ENCODE measurements around the gene ACSF3. TPM values are rescaled to one million over a fixed set of nuclear protein-coding genes. Genes with fewer than 3 reads are reported as not detected.
"Not testable (repeated sequence)": the region's sequence is repeated elsewhere in the genome, so short reads cannot be mapped to it uniquely, and the experiment has no call there.

Gene ACSF3
- total and polyA plus RNA-seq, 2 donors: 47.2 to 97.2 TPM

- Histone ChIP-seq H3K9me3 (ENCODE audit: control insufficient read depth in 2 of 2, insufficient read depth in 1 of 2, low read length in 1 of 2) (peaks cover 0 to 20% of the 10 kb centered on the region in 2 donors), H3K4me1 (ENCODE audit: control insufficient read depth in 2 of 2, insufficient read depth in 2 of 2, low read length in 2 of 2) (peaks cover 6 to 25% of the 10 kb centered on the region in 2 donors), H3K27me3 (ENCODE audit: control insufficient read depth in 2 of 2, insufficient read depth in 1 of 2, low read length in 1 of 2) (peaks cover 0 to 21% of the 10 kb centered on the region in 2 donors)
- H3K27ac ChIP-seq (ENCODE audit: low read depth in 1 of 2, low read length in 1 of 2); H3K36me3 ChIP-seq (ENCODE audit: control insufficient read depth in 2 of 2, insufficient read depth in 2 of 2, low read length in 1 of 2); DNase-seq (ENCODE audit: low read depth in 6 of 9, low spot score in 9 of 9); H3K4me3 ChIP-seq (ENCODE audit: low read length in 2 of 2): not testable (repeated sequence)
- 98% methylated on average over 4 of the region's 4 CpGs for WGBS
Measured at GRCh38 chr16:89068814-89069616, 24.6 kb upstream of the ACSF3 start.

GRCh38 chr16:89069920-89070319, 23.7 kb upstream of the ACSF3 start:
- no peak for DNase-seq (ENCODE audit: low read depth in 6 of 9, low spot score in 9 of 9)
- no peak overlapping the region for H3K27ac ChIP-seq (ENCODE audit: low read depth in 1 of 2, low read length in 1 of 2)
- H3K4me3 ChIP-seq (ENCODE audit: low read length in 2 of 2): no peak overlapping the region
- H3K27me3 ChIP-seq (ENCODE audit: control insufficient read depth in 2 of 2, insufficient read depth in 1 of 2, low read length in 1 of 2): peaks cover 0 to 18% of the 10 kb centered on the region in 2 donors
- no peaks in the 10 kb centered on the region for H3K36me3 ChIP-seq (ENCODE audit: control insufficient read depth in 2 of 2, insufficient read depth in 2 of 2, low read length in 1 of 2)
- 98% methylated on average over 9 of the region's 9 CpGs for WGBS
- H3K9me3 ChIP-seq (ENCODE audit: control insufficient read depth in 2 of 2, insufficient read depth in 1 of 2, low read length in 1 of 2): peaks cover 0 to 29% of the 10 kb centered on the region in 2 donors
- H3K4me1 ChIP-seq (ENCODE audit: control insufficient read depth in 2 of 2, insufficient read depth in 2 of 2, low read length in 2 of 2): peaks cover 6 to 21% of the 10 kb centered on the region in 2 donors

GRCh38 chr16:89070590-89070989, 23.1 kb upstream of the ACSF3 start:
- Histone ChIP-seq H3K9me3 (ENCODE audit: control insufficient read depth in 2 of 2, insufficient read depth in 1 of 2, low read length in 1 of 2) (peaks cover 0 to 35% of the 10 kb centered on the region in 2 donors), H3K36me3 (ENCODE audit: control insufficient read depth in 2 of 2, insufficient read depth in 2 of 2, low read length in 1 of 2) (no peaks in the 10 kb centered on the region), H3K27me3 (ENCODE audit: control insufficient read depth in 2 of 2, insufficient read depth in 1 of 2, low read length in 1 of 2) (peaks cover 0 to 18% of the 10 kb centered on the region in 2 donors), H3K27ac (ENCODE audit: low read depth in 1 of 2, low read length in 1 of 2) (no peak overlapping the region), H3K4me3 (ENCODE audit: low read length in 2 of 2) (no peak overlapping the region), H3K4me1 (ENCODE audit: control insufficient read depth in 2 of 2, insufficient read depth in 2 of 2, low read length in 2 of 2) (peaks cover 6 to 21% of the 10 kb centered on the region in 2 donors)
- 97% methylated on average over 24 of the region's 24 CpGs for WGBS
- DNase-seq (ENCODE audit: low read depth in 6 of 9, low spot score in 9 of 9): no peak

- no peak for DNase-seq (ENCODE audit: low read depth in 6 of 9, low spot score in 9 of 9)
- H3K27me3 ChIP-seq (ENCODE audit: control insufficient read depth in 2 of 2, insufficient read depth in 1 of 2, low read length in 1 of 2): peaks cover 0 to 14% of the 10 kb centered on the region in 2 donors
- H3K4me1 ChIP-seq (ENCODE audit: control insufficient read depth in 2 of 2, insufficient read depth in 2 of 2, low read length in 2 of 2): peaks cover 6 to 21% of the 10 kb centered on the region in 2 donors
- H3K27ac ChIP-seq (ENCODE audit: low read depth in 1 of 2, low read length in 1 of 2): no peak overlapping the region
- H3K9me3 ChIP-seq (ENCODE audit: control insufficient read depth in 2 of 2, insufficient read depth in 1 of 2, low read length in 1 of 2): peaks cover 0 to 32% of the 10 kb centered on the region in 2 donors
- WGBS: 91% methylated on average over 30 of the region's 30 CpGs
- no peaks in the 10 kb centered on the region for H3K36me3 ChIP-seq (ENCODE audit: control insufficient read depth in 2 of 2, insufficient read depth in 2 of 2, low read length in 1 of 2)
- H3K4me3 ChIP-seq (ENCODE audit: low read length in 2 of 2): no peak overlapping the region
Measured at GRCh38 chr16:89071686-89072547, 21.7 kb upstream of the ACSF3 start.

- Histone ChIP-seq H3K4me1 (ENCODE audit: control insufficient read depth in 2 of 2, insufficient read depth in 2 of 2, low read length in 2 of 2) (peaks cover 3 to 14% of the 10 kb centered on the region in 2 donors), H3K9me3 (ENCODE audit: control insufficient read depth in 2 of 2, insufficient read depth in 1 of 2, low read length in 1 of 2) (peaks cover 0 to 32% of the 10 kb centered on the region in 2 donors), H3K4me3 (ENCODE audit: low read length in 2 of 2) (no peak overlapping the region), H3K27ac (ENCODE audit: low read depth in 1 of 2, low read length in 1 of 2) (no peak overlapping the region), H3K27me3 (ENCODE audit: control insufficient read depth in 2 of 2, insufficient read depth in 1 of 2, low read length in 1 of 2) (peaks cover 0 to 13% of the 10 kb centered on the region in 2 donors), H3K36me3 (ENCODE audit: control insufficient read depth in 2 of 2, insufficient read depth in 2 of 2, low read length in 1 of 2) (no peaks in the 10 kb centered on the region)
- 96% methylated on average over 22 of the region's 22 CpGs for WGBS
- DNase-seq (ENCODE audit: low read depth in 6 of 9, low spot score in 9 of 9): no peak
Measured at GRCh38 chr16:89072548-89073130, 21.0 kb upstream of the ACSF3 start.

- Histone ChIP-seq H3K27me3 (ENCODE audit: control insufficient read depth in 2 of 2, insufficient read depth in 1 of 2, low read length in 1 of 2) (peaks cover 0 to 9% of the 10 kb centered on the region in 2 donors), H3K36me3 (ENCODE audit: control insufficient read depth in 2 of 2, insufficient read depth in 2 of 2, low read length in 1 of 2) (no peaks in the 10 kb centered on the region), H3K9me3 (ENCODE audit: control insufficient read depth in 2 of 2, insufficient read depth in 1 of 2, low read length in 1 of 2) (peaks cover 0 to 32% of the 10 kb centered on the region in 2 donors), H3K4me3 (ENCODE audit: low read length in 2 of 2) (no peak overlapping the region), H3K27ac (ENCODE audit: low read depth in 1 of 2, low read length in 1 of 2) (no peak overlapping the region), H3K4me1 (ENCODE audit: control insufficient read depth in 2 of 2, insufficient read depth in 2 of 2, low read length in 2 of 2) (peaks cover 0 to 7% of the 10 kb centered on the region in 2 donors)
- no peak for DNase-seq (ENCODE audit: low read depth in 6 of 9, low spot score in 9 of 9)
- 94% methylated on average over 34 of the region's 34 CpGs for WGBS
Measured at GRCh38 chr16:89073346-89074071, 20.1 kb upstream of the ACSF3 start.

- not testable (repeated sequence) for H3K27ac ChIP-seq (ENCODE audit: low read depth in 1 of 2, low read length in 1 of 2); DNase-seq (ENCODE audit: low read depth in 6 of 9, low spot score in 9 of 9); H3K4me1 ChIP-seq (ENCODE audit: control insufficient read depth in 2 of 2, insufficient read depth in 2 of 2, low read length in 2 of 2); H3K27me3 ChIP-seq (ENCODE audit: control insufficient read depth in 2 of 2, insufficient read depth in 1 of 2, low read length in 1 of 2); H3K4me3 ChIP-seq (ENCODE audit: low read length in 2 of 2); H3K36me3 ChIP-seq (ENCODE audit: control insufficient read depth in 2 of 2, insufficient read depth in 2 of 2, low read length in 1 of 2)
- WGBS: 94% methylated on average over 35 of the region's 35 CpGs
- H3K9me3 ChIP-seq (ENCODE audit: control insufficient read depth in 2 of 2, insufficient read depth in 1 of 2, low read length in 1 of 2): peaks cover 0 to 32% of the 10 kb centered on the region in 2 donors
Measured at GRCh38 chr16:89074072-89074674, 19.5 kb upstream of the ACSF3 start.

Measured in thymus (tissue), 11 donors.